ENCODE results near the gene CCNK.

GRCh38 chr14:99534863-99535262 lies 53.7 kb downstream of the CCNK start:
- no peak for TF ChIP-seq POLR2A (IDR thresholded peaks at IDR 0.05)
- no peak for TF ChIP-seq CTCF (IDR thresholded peaks at IDR 0.05)
